WTC11 (cell line): Measurements from ENCODE around the gene LBHD1.

Experiments used
- CREM ChIP-seq: sonication (generic); formaldehyde crosslinking; IDR thresholded peaks from 2 replicates; pipeline ENCODE4 v1.8.1; 2022; ENCODE audit warnings: mild to moderate bottlenecking, missing genetic modification reagents, moderate library complexity
- TEAD4 ChIP-seq: sonication (generic); formaldehyde crosslinking; IDR thresholded peaks from 2 replicates; pipeline ENCODE4 v1.8.0; 2022; ENCODE audit warnings: mild to moderate bottlenecking, missing genetic modification reagents
- ZNF121 ChIP-seq: sonication (generic); formaldehyde crosslinking; IDR thresholded peaks from 2 replicates; pipeline ENCODE4 v1.8.0; 2023; ENCODE audit warnings: missing genetic modification reagents
- ZNF219 ChIP-seq: sonication (generic); formaldehyde crosslinking; IDR thresholded peaks from 2 replicates; pipeline ENCODE4 v1.8.0; 2023; ENCODE audit warnings: missing genetic modification reagents, mild to moderate bottlenecking, borderline replicate concordance
- ZNF416 ChIP-seq: fragments of 250-450 bp; sonication (Bioruptor Pico); IDR thresholded peaks from 2 replicates; pipeline ENCODE4 v1.9.0; 2021; ENCODE audit warnings: mild to moderate bottlenecking, inconsistent platforms
- TF ChIP-seq, protein P1 (sequence below): fragments of 200-600 bp; IDR thresholded peaks from 2 replicates; pipeline ENCODE4 v1.8.0; 2022; ENCODE audit warnings: antibody characterized with exemption
- TF ChIP-seq, protein P2 (sequence below): sonication (generic); formaldehyde crosslinking; IDR thresholded peaks from 2 replicates; pipeline ENCODE4 v1.8.0; 2022; ENCODE audit warnings: missing genetic modification reagents
- TF ChIP-seq, protein P3 (sequence below): sonication (generic); formaldehyde crosslinking; IDR thresholded peaks from 2 replicates; pipeline ENCODE4 v1.8.1; 2022; ENCODE audit warnings: low read depth, missing genetic modification reagents, borderline replicate concordance
- TF ChIP-seq, protein P4 (sequence below): sonication (generic); formaldehyde crosslinking; IDR thresholded peaks from 2 replicates; pipeline ENCODE4 v1.8.0; 2022; ENCODE audit warnings: mild to moderate bottlenecking, missing genetic modification reagents
- TF ChIP-seq, protein P5 (sequence below): sonication (generic); formaldehyde crosslinking; IDR thresholded peaks from 2 replicates; pipeline ENCODE4 v1.8.0; 2022; ENCODE audit warnings: mild to moderate bottlenecking, missing genetic modification reagents
- TF ChIP-seq, protein P6 (sequence below): sonication (generic); formaldehyde crosslinking; IDR thresholded peaks from 2 replicates; pipeline ENCODE4 v1.8.0; 2023; ENCODE audit warnings: missing genetic modification reagents

DNA sequence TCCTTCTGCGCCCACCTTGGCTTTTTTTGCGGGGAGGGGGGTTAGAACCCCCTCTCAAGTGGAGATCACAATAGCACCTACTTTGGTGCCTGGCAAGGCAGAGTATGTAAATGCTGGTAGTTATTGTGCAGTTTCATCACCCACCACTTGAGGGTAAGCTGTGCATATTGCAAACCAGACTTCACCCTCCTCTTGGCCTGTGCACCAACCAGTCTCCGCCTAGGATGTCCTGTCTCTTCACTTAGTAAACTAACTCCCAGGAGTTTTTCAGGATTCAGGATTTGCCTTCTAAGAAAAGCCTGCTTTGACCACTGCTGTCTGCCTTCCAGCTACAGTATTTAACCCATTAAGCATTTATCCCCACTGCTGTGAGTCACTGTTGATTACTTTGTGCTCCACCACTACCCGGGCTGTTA, 8.8 kb upstream of the LBHD1 start:
- TF ChIP-seq CREM (CRISPR knock-in tag) (no peak), ZNF121 (no peak), ZNF219 (no peak), ZNF416 (no peak), TEAD4 (CRISPR knock-in tag) (no peak)
- TF ChIP-seq, protein P1, sequence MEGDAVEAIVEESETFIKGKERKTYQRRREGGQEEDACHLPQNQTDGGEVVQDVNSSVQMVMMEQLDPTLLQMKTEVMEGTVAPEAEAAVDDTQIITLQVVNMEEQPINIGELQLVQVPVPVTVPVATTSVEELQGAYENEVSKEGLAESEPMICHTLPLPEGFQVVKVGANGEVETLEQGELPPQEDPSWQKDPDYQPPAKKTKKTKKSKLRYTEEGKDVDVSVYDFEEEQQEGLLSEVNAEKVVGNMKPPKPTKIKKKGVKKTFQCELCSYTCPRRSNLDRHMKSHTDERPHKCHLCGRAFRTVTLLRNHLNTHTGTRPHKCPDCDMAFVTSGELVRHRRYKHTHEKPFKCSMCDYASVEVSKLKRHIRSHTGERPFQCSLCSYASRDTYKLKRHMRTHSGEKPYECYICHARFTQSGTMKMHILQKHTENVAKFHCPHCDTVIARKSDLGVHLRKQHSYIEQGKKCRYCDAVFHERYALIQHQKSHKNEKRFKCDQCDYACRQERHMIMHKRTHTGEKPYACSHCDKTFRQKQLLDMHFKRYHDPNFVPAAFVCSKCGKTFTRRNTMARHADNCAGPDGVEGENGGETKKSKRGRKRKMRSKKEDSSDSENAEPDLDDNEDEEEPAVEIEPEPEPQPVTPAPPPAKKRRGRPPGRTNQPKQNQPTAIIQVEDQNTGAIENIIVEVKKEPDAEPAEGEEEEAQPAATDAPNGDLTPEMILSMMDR: no peak
- TF ChIP-seq, protein P2, sequence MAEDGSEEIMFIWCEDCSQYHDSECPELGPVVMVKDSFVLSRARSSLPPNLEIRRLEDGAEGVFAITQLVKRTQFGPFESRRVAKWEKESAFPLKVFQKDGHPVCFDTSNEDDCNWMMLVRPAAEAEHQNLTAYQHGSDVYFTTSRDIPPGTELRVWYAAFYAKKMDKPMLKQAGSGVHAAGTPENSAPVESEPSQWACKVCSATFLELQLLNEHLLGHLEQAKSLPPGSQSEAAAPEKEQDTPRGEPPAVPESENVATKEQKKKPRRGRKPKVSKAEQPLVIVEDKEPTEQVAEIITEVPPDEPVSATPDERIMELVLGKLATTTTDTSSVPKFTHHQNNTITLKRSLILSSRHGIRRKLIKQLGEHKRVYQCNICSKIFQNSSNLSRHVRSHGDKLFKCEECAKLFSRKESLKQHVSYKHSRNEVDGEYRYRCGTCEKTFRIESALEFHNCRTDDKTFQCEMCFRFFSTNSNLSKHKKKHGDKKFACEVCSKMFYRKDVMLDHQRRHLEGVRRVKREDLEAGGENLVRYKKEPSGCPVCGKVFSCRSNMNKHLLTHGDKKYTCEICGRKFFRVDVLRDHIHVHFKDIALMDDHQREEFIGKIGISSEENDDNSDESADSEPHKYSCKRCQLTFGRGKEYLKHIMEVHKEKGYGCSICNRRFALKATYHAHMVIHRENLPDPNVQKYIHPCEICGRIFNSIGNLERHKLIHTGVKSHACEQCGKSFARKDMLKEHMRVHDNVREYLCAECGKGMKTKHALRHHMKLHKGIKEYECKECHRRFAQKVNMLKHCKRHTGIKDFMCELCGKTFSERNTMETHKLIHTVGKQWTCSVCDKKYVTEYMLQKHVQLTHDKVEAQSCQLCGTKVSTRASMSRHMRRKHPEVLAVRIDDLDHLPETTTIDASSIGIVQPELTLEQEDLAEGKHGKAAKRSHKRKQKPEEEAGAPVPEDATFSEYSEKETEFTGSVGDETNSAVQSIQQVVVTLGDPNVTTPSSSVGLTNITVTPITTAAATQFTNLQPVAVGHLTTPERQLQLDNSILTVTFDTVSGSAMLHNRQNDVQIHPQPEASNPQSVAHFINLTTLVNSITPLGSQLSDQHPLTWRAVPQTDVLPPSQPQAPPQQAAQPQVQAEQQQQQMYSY: no peak
- TF ChIP-seq, protein P3, sequence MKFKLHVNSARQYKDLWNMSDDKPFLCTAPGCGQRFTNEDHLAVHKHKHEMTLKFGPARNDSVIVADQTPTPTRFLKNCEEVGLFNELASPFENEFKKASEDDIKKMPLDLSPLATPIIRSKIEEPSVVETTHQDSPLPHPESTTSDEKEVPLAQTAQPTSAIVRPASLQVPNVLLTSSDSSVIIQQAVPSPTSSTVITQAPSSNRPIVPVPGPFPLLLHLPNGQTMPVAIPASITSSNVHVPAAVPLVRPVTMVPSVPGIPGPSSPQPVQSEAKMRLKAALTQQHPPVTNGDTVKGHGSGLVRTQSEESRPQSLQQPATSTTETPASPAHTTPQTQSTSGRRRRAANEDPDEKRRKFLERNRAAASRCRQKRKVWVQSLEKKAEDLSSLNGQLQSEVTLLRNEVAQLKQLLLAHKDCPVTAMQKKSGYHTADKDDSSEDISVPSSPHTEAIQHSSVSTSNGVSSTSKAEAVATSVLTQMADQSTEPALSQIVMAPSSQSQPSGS (CRISPR knock-in tag): no peak
- TF ChIP-seq, protein P4, sequence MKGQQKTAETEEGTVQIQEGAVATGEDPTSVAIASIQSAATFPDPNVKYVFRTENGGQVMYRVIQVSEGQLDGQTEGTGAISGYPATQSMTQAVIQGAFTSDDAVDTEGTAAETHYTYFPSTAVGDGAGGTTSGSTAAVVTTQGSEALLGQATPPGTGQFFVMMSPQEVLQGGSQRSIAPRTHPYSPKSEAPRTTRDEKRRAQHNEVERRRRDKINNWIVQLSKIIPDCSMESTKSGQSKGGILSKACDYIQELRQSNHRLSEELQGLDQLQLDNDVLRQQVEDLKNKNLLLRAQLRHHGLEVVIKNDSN (CRISPR knock-in tag): no peak
- TF ChIP-seq, protein P5, sequence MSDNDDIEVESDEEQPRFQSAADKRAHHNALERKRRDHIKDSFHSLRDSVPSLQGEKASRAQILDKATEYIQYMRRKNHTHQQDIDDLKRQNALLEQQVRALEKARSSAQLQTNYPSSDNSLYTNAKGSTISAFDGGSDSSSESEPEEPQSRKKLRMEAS (CRISPR knock-in tag): no peak
- TF ChIP-seq, protein P6, sequence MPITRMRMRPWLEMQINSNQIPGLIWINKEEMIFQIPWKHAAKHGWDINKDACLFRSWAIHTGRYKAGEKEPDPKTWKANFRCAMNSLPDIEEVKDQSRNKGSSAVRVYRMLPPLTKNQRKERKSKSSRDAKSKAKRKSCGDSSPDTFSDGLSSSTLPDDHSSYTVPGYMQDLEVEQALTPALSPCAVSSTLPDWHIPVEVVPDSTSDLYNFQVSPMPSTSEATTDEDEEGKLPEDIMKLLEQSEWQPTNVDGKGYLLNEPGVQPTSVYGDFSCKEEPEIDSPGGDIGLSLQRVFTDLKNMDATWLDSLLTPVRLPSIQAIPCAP: no peak
